Esophagus squamous epithelium (tissue), 5 donors: ENCODE measurements around the gene FAM222B. TPM values are rescaled to one million over a fixed set of nuclear protein-coding genes. Genes with fewer than 3 reads are reported as not detected.
"Not testable (repeated sequence)": the region's sequence is repeated elsewhere in the genome, so short reads cannot be mapped to it uniquely, and the experiment has no call there.

Experiments used
- DNase-seq: peaks from one replicate; lab custom pipeline; 2025; lab: John Stamatoyannopoulos, UW
- H3K27ac ChIP-seq, 4 donors: fragments of 200-600 bp; sonication (generic); one replicate each; pipeline ENCODE4 v1.5.1; 2016 to 2019; ENCODE audit warnings: mild to moderate bottlenecking in 1 of 4
- H3K27me3 ChIP-seq, 4 donors: fragments of 200-600 bp; sonication (generic); 1 replicate in 3 of 4; 2 replicates in 1 of 4; pipeline versions ENCODE4 v1.5.1 to v1.6.0; 2017 to 2021; ENCODE audit warnings: antibody characterized with exemption in 1 of 4
- H3K36me3 ChIP-seq, 3 donors: fragments of 200-600 bp; sonication (generic); one replicate each; pipeline ENCODE4 v1.5.1; 2016 to 2019
- H3K4me1 ChIP-seq, 3 donors: fragments of 200-600 bp; sonication (generic); one replicate each; pipeline ENCODE4 v1.5.1; 2017 to 2019
- H3K4me3 ChIP-seq, 4 donors: fragments of 200-600 bp; sonication (generic); 1 replicate in 3 of 4; 2 replicates in 1 of 4; pipeline ENCODE4 v1.5.1; 2016 to 2019; ENCODE audit warnings: mild to moderate bottlenecking in 2 of 4, moderate library complexity in 1 of 4
- H3K9me3 ChIP-seq, 3 donors: fragments of 200-600 bp; sonication (generic); one replicate each; pipeline ENCODE4 v1.5.1; 2016 to 2019
- POLR2A ChIP-seq, 4 donors: fragments of 450-650 bp; IDR thresholded peaks; one replicate each; pipeline ENCODE4 v1.6.1; 2017; ENCODE audit warnings: antibody characterized with exemption in 4 of 4, mild to moderate bottlenecking in 4 of 4, moderate library complexity in 3 of 4
- WGBS, 2 donors: methylation state at CpG; one replicate each; pipeline ENCODE4 v1.1.5; 2018; 5-methylcytosine and 5-hydroxymethylcytosine counted together
- intact Hi-C: fragments of 100-400 bp; cut with DNase I; formaldehyde crosslinking; loops from one replicate; pipeline ENCODE4 v1.15.0; 2022
- total RNA-seq, 4 donors: library from RNA; depleted of rRNA; stranded (reverse); fragments of >200 nt; gene quantifications; one replicate each; pipeline ENCODE4 v1.1.0, GENCODE V29; 2016
- TF ChIP-seq, protein P1 (sequence below), 6 experiments: fragments of 450-650 bp in 4 of 6; fragments of 200-600 bp in 2 of 6; sonication (generic) in 2 of 6; IDR thresholded peaks; one replicate each; pipeline ENCODE4 v1.5.1; 2016 to 2019; ENCODE audit warnings: antibody characterized with exemption in 6 of 6, mild to moderate bottlenecking in 4 of 6, moderate library complexity in 4 of 6
- donor health status: DM: yes; HTN: yes; CAD: no.

FAM222B gene
- total RNA-seq, 4 donors from 2014 or later: 8.0 to 16.4 (median 11.2) TPM

DNA sequence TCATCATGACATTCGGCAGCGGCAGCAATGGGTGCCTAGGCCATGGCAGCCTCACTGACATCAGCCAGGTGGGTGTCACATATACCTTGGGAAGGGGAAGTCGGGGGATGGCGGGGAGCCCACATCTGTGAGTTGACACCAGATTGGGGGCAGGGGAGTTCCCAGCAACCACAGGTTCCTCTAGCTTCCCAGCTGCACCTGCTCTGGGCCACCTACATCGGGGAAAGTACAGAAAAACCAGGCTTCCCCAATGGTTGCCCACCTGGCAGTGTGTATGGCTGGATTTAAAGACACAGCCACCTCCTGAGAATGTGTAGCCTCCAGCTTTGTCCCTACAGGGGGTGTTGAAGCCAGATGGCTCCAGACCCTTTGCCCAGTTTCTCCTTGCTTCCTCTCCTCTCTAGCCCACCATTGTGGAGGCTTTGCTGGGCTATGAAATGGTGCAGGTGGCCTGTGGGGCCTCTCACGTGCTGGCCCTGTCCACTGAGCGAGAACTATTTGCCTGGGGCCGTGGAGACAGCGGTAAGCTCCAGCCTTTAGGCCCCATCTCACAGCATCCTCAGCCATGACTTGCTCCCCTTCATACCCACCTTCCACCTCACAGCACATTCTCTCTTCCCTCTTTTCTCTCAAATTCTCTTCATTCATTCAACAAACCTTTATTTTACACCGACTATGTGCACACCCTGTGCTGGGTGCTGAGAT is 103.8 kb downstream of the FAM222B start:
- peaks cover 0 to 4% (median 0%) of the 10 kb centered on the region in 3 donors for H3K36me3 ChIP-seq
- TF ChIP-seq, protein P1, sequence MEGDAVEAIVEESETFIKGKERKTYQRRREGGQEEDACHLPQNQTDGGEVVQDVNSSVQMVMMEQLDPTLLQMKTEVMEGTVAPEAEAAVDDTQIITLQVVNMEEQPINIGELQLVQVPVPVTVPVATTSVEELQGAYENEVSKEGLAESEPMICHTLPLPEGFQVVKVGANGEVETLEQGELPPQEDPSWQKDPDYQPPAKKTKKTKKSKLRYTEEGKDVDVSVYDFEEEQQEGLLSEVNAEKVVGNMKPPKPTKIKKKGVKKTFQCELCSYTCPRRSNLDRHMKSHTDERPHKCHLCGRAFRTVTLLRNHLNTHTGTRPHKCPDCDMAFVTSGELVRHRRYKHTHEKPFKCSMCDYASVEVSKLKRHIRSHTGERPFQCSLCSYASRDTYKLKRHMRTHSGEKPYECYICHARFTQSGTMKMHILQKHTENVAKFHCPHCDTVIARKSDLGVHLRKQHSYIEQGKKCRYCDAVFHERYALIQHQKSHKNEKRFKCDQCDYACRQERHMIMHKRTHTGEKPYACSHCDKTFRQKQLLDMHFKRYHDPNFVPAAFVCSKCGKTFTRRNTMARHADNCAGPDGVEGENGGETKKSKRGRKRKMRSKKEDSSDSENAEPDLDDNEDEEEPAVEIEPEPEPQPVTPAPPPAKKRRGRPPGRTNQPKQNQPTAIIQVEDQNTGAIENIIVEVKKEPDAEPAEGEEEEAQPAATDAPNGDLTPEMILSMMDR (IDR thresholded peaks at IDR 0.05): no peak
- TF ChIP-seq POLR2A (IDR thresholded peaks at IDR 0.05): no peak
- no peaks in the 10 kb centered on the region for H3K9me3 ChIP-seq
- H3K4me1 ChIP-seq: peaks cover 6 to 47% (median 7%) of the 10 kb centered on the region in 3 donors
- intact Hi-C loops: no loop called here
- H3K27me3 ChIP-seq: no peaks in the 10 kb centered on the region
- DNase-seq: no peak
- H3K4me3 ChIP-seq: no peak overlapping the region
- WGBS, 2 donors: 87 to 88% methylated on average over 5 to 8 of the region's 10 CpGs
- H3K27ac ChIP-seq: no peak overlapping the region

DNA sequence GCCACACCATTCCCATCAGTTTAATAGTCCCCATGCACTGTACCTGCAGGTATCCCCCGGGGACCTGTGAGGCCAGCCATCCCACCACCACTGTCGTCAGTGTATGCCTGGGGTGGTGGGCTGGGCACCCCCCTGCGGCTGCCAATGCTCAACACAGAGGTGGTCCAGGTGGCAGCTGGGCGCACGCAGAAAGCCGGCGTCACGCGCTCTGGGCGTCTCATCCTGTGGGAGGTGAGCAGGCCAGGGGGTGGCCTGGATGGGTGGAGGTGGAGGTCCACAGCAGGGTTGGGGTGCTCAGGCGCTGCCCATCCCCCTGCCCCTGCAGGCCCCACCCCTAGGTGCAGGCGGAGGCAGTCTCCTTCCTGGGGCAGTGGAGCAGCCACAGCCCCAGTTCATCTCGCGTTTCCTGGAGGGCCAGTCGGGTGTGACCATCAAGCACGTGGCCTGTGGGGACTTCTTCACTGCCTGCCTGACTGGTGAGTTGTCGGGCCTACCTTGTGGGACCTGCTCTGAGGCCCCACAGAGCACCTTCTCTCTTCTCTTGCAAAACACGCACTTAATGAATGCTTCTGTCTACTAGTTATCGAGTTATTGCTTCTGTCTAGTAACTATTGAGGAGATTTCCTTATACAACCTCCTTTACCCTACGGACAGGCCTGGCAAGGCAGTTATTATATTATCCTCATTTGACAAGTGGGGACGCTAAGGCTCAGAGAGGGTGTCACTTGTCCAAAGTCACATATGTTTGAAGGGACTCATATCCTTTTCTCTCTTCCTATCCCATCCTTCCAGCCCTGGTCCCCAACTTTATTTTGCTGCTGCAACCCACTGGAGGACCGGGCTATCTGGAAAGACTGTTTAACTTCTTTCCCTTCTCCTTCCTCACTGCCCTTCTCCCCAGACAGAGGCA is 104.6 kb downstream of the FAM222B start:
- no peak for TF ChIP-seq POLR2A (IDR thresholded peaks at IDR 0.05)
- TF ChIP-seq, protein P1 (IDR thresholded peaks at IDR 0.05): no peak
- 75 to 90% methylated on average over 6 to 8 of the region's 22 CpGs for WGBS, 2 donors
- peaks cover 0 to 7% (median 0%) of the 10 kb centered on the region in 3 donors for H3K36me3 ChIP-seq
- no peak overlapping the region for H3K4me3 ChIP-seq
- no peak for DNase-seq
- no peaks in the 10 kb centered on the region for H3K27me3 ChIP-seq
- H3K9me3 ChIP-seq: no peaks in the 10 kb centered on the region
- H3K27ac ChIP-seq: no peak overlapping the region
- H3K4me1 ChIP-seq: peaks cover under 1 to 41% (median 1%) of the 10 kb centered on the region in 3 donors
- intact Hi-C loops: no loop called here

DNA sequence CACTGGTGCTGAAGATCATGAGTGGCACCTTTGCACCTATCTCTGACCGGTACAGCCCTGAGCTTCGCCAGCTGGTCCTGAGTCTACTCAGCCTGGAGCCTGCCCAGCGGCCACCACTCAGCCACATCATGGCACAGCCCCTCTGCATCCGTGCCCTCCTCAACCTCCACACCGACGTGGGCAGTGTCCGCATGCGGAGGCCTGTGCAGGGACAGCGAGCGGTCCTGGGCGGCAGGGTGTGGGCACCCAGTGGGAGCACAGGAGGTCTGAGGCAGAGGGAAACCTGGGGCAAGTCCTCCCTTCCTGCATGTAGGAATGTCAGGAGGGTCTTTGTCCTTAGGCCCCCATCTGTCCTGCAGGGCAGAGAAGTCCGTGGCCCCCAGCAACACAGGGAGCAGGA is 105.3 kb downstream of the FAM222B start:
- 77 to 100% methylated on average over 1 to 3 of the region's 12 CpGs for WGBS, 2 donors
- TF ChIP-seq, protein P1 (IDR thresholded peaks at IDR 0.05): no peak
- TF ChIP-seq POLR2A (IDR thresholded peaks at IDR 0.05): no peak
- H3K4me3 ChIP-seq: no peak overlapping the region
- H3K27me3 ChIP-seq: no peaks in the 10 kb centered on the region
- no peaks in the 10 kb centered on the region for H3K9me3 ChIP-seq
- H3K27ac ChIP-seq: no peak overlapping the region
- DNase-seq: no peak
- intact Hi-C loops: no loop called here
- peaks cover 0 to 34% (median 0%) of the 10 kb centered on the region in 3 donors for H3K4me1 ChIP-seq
- H3K36me3 ChIP-seq: peaks cover 0 to 7% (median 0%) of the 10 kb centered on the region in 3 donors

DNA sequence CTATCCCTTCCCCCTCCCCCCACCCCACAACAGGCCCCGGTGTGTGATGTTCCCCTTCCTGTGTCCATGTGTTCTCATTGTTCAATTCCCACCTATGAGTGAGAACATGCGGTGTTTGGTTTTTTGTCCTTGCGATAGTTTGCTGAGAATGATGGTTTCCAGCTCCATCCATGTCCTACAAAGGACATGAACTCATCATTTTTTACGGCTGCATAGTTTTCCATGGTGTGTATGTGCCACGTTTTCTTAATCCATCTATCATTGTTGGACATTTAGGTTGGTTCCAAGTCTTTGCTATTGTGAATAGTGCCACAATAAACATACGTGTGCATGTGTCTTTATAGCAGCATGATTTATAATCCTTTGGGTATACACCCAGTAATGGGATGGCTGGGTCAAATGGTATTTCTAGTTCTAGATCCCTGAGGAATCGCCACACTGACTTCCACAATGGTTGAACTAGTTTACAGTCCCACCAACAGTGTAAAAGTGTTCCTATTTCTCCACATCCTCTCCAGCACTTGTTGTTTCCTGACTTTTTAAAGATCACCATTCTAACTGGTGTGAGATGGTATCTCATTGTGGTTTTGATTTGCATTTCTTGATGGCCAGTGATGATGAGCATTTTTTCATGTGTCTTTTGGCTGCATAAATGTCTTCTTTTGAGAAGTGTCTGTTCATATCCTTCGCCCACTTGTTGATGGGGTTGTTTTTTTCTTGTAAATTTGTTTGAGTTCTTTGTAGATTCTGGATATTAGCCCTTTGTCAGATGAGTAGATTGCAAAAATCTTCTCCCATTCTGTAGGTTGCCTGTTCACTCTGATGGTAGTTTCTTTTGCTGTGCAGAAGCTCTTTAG is 106.4 kb downstream of the FAM222B start:
- 91% methylated on average over 5 to 7 of the region's 8 CpGs for WGBS, 2 donors
- H3K27ac ChIP-seq, H3K36me3 ChIP-seq, DNase-seq, intact Hi-C loops, H3K27me3 ChIP-seq, H3K4me3 ChIP-seq, H3K9me3 ChIP-seq: not testable (repeated sequence)
- H3K4me1 ChIP-seq: peaks cover 0 to 23% (median 0%) of the 10 kb centered on the region in 3 donors

DNA sequence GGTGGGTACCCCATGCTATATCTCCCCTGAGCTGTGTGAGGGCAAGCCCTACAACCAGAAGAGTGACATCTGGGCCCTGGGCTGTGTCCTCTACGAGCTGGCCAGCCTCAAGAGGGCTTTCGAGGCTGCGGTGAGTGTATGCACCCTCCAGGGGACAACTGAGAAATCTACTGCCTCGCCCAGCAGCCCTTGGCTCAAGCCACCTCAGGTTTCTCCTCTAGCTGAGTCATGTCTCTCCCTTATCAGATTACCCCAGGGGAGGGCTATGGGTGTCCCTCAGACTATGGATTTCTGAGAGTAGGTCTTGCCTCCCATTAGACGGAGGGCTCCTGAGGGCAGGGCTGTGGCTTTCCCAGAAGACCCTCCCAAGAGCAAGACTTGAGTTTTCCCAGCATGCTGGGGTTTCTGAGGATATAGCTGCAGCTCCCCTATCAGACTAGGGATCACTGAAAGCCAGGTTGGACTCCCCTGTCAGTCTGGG is 107.3 kb downstream of the FAM222B start:
- H3K27me3 ChIP-seq: no peaks in the 10 kb centered on the region
- peaks cover 0 to 17% (median 0%) of the 10 kb centered on the region in 3 donors for H3K4me1 ChIP-seq
- no peaks in the 10 kb centered on the region for H3K9me3 ChIP-seq
- DNase-seq: no peak
- intact Hi-C loops: no loop called here
- no peak overlapping the region for H3K4me3 ChIP-seq
- no peak overlapping the region for H3K27ac ChIP-seq
- whole genome bisulfite sequencing, 2 donors: 37% methylated on average over 3 of the region's 5 CpGs; no CpG with 5 or more reads in 1 of the 2 donors
- H3K36me3 ChIP-seq: peaks cover 0 to 7% (median 0%) of the 10 kb centered on the region in 3 donors
- no peak for TF ChIP-seq POLR2A (IDR thresholded peaks at IDR 0.05)
- TF ChIP-seq, protein P1 (IDR thresholded peaks at IDR 0.05): no peak
